Measurements from ENCODE around the gene HOXB9.

DNA sequence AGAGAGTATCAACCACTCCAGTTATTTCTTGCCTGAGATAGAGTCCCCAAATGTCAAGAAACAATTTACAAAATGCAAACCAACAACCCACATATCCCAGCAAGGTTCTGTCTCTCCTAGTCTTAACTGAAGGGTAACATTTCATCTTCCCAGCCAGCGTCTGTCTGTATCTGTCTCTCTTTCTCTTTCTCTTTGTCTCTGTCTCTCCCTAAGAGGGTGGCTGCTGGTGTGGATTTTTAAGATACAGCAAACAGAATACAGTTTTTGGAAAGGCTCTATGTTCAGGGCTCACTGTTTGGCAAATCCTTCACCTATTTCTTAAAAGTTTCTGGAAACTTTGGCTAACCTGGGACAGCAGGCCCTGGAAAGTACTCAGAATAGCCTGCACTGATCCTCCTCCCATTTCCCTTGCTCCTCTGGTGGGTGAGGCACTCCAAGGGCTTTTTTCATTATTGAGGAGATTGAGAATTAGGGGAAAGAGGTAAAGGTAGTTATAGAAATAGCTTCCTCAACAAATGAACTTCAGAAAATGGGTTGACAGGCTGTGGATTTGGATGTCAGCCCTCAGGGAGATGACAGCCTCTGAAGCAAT is 54.2 kb downstream of the HOXB9 start:
- TF ChIP-seq SUZ12 (IDR thresholded peaks at IDR 0.05) (no peak), TARDBP (IDR thresholded peaks at IDR 0.05) (no peak), FOXM1 (IDR thresholded peaks at IDR 0.05; ENCODE audit: borderline replicate concordance) (no peak), BHLHE40 (IDR thresholded peaks at IDR 0.05; ENCODE audit: borderline replicate concordance) (no peak), FOXA1 (IDR thresholded peaks at IDR 0.05) (no peak)
